SU-DHL-6 (cell line): ENCODE measurements around the gene RNF114.

Experiments
- H2AFZ ChIP-seq: fragments of 200-600 bp; sonication (generic); 2 replicates; pipeline ENCODE4 v1.6.1; 2014; ENCODE audit warnings: low read depth, mild to moderate bottlenecking, moderate library complexity, mixed read lengths, antibody characterized with exemption, low read length; ENCODE audit not compliant: severe bottlenecking
- H3F3A ChIP-seq: fragments of 200-600 bp; shearing (Covaris generic); 2 replicates; pipeline ENCODE4 v1.6.0; 2016; ENCODE audit warnings: antibody characterized with exemption, mild to moderate bottlenecking; ENCODE audit not compliant: insufficient read depth
- H3K27ac ChIP-seq: fragments of 200-600 bp; sonication (generic); 2 replicates; pipeline ENCODE4 v1.5.1; 2016; ENCODE audit warnings: low read depth, mild to moderate bottlenecking, low read length, moderate library complexity, mixed read lengths
- H3K27me3 ChIP-seq: fragments of 200-600 bp; sonication (generic), shearing (Covaris generic); 2 replicates; pipeline ENCODE4 v1.6.0; 2014; ENCODE audit warnings: mild to moderate bottlenecking, low read length
- H3K36me3 ChIP-seq: fragments of 200-600 bp; sonication (generic); 2 replicates; pipeline ENCODE4 v1.6.1; 2014; ENCODE audit warnings: mild to moderate bottlenecking, low read length, mixed read lengths
- H3K4me2 ChIP-seq: fragments of 300-600, 200-600 bp; shearing (Covaris generic), sonication (generic); 2 replicates; pipeline ENCODE4 v1.6.0; 2014; ENCODE audit warnings: low read length, low read depth, mild to moderate bottlenecking; ENCODE audit not compliant: poor library complexity, severe bottlenecking
- H3K4me3 ChIP-seq: fragments of 200-600 bp; sonication (generic); 2 replicates; pipeline ENCODE4 v1.5.1; 2014; ENCODE audit warnings: antibody characterized with exemption, low read length, mild to moderate bottlenecking, mixed read lengths; ENCODE audit not compliant: insufficient read depth, poor library complexity, severe bottlenecking
- H3K79me2 ChIP-seq: fragments of 200-600 bp; sonication (generic); 2 replicates; pipeline ENCODE4 v1.6.1; 2014; ENCODE audit warnings: mild to moderate bottlenecking, low read length, moderate library complexity; ENCODE audit not compliant: insufficient read depth
- H3K9ac ChIP-seq: fragments of 200-600 bp; sonication (generic); 2 replicates; pipeline ENCODE4 v1.7.0; 2014; ENCODE audit warnings: mild to moderate bottlenecking, low read length
- H3K9me2 ChIP-seq: fragments of 200-600 bp; sonication (generic); replicated peaks from 2 replicates; pipeline ENCODE4 v1.6.1; 2014; ENCODE audit warnings: low read length; ENCODE audit not compliant: insufficient read depth
- H3K9me3 ChIP-seq: fragments of 200-600 bp; sonication (generic); 2 replicates; pipeline ENCODE4 v1.6.1; 2014; ENCODE audit warnings: low read length, mixed read lengths; ENCODE audit not compliant: insufficient read depth
- H4K20me1 ChIP-seq: fragments of 200-600 bp; sonication (generic); 2 replicates; pipeline ENCODE4 v1.6.1; 2014; ENCODE audit warnings: low read depth, mild to moderate bottlenecking, antibody characterized with exemption, low read length, moderate library complexity, mixed read lengths
- EZH2phosphoT487 ChIP-seq: fragments of 200-600 bp; sonication (generic), shearing (Covaris generic); conservative IDR thresholded peaks from 2 replicates; pipeline ENCODE4 v1.6.1; 2018; ENCODE audit warnings: mild to moderate bottlenecking, antibody characterized with exemption, low read length, moderate library complexity, mixed read lengths
- TF ChIP-seq, protein P1 (sequence below): fragments of 200-600 bp; sonication (generic); IDR thresholded peaks from one replicate; pipeline ENCODE4 v1.5.1; 2017; ENCODE audit warnings: antibody characterized with exemption, mild to moderate bottlenecking, low read length, moderate library complexity; ENCODE audit not compliant: insufficient read depth, poor library complexity, severe bottlenecking

The RNF114 gene

DNA sequence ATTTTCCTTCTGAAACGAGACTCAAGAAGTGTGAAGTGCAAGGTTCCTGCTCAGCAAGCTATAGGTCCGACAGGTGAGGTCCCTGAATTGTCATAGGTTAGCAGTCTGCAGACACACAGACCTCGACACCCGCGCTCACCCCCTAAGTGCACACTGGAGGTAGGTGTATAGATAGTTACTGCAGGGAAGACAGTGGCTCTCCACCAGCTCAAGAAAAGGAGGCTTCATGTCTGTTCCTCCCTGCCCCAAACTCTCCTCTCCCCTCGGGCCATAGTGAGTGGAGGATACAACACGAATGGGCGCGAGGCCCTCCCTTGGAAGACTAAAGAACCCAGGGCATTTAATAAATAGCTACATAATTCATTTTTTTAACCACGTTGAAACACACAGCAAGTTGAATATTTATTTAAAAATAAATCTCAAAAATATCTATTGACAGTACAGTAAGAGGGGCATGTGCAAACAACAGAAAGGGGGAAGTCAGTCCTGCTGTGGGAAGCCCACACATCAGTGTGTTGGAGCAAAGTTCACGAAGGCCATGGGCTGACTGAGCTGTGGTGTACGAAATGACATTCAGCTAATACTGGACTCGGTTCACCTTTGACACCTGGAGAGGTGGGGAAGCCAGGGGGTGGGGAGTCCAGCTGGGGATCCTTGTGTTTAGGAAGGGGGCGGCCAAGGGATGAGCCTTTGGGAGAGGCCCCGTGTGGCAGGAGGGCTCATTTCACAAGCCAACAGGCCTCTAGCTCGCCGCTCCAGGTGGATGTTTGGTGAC lies 31.6 kb upstream of the RNF114 start:
- H3F3A ChIP-seq = no peaks in the 10 kb centered on the region
- H3K9ac ChIP-seq = no peak overlapping the region
- no peaks in the 10 kb centered on the region for H4K20me1 ChIP-seq
- no peaks in the 10 kb centered on the region for H3K36me3 ChIP-seq
- peaks cover 3% of the 10 kb centered on the region; the same call in 1 of the 2 replicates for H3K79me2 ChIP-seq
- no peaks in the 10 kb centered on the region for H3K9me3 ChIP-seq
- H3K27ac ChIP-seq = no peak overlapping the region
- H2AFZ ChIP-seq = no peak overlapping the region
- H3K9me2 ChIP-seq = no peaks in the 10 kb centered on the region
- no peak overlapping the region for H3K4me3 ChIP-seq
- no peaks in the 10 kb centered on the region for H3K27me3 ChIP-seq
- TF ChIP-seq, protein P1, sequence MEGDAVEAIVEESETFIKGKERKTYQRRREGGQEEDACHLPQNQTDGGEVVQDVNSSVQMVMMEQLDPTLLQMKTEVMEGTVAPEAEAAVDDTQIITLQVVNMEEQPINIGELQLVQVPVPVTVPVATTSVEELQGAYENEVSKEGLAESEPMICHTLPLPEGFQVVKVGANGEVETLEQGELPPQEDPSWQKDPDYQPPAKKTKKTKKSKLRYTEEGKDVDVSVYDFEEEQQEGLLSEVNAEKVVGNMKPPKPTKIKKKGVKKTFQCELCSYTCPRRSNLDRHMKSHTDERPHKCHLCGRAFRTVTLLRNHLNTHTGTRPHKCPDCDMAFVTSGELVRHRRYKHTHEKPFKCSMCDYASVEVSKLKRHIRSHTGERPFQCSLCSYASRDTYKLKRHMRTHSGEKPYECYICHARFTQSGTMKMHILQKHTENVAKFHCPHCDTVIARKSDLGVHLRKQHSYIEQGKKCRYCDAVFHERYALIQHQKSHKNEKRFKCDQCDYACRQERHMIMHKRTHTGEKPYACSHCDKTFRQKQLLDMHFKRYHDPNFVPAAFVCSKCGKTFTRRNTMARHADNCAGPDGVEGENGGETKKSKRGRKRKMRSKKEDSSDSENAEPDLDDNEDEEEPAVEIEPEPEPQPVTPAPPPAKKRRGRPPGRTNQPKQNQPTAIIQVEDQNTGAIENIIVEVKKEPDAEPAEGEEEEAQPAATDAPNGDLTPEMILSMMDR = no peak
- no peak for TF ChIP-seq EZH2phosphoT487
- no peak overlapping the region for H3K4me2 ChIP-seq

DNA sequence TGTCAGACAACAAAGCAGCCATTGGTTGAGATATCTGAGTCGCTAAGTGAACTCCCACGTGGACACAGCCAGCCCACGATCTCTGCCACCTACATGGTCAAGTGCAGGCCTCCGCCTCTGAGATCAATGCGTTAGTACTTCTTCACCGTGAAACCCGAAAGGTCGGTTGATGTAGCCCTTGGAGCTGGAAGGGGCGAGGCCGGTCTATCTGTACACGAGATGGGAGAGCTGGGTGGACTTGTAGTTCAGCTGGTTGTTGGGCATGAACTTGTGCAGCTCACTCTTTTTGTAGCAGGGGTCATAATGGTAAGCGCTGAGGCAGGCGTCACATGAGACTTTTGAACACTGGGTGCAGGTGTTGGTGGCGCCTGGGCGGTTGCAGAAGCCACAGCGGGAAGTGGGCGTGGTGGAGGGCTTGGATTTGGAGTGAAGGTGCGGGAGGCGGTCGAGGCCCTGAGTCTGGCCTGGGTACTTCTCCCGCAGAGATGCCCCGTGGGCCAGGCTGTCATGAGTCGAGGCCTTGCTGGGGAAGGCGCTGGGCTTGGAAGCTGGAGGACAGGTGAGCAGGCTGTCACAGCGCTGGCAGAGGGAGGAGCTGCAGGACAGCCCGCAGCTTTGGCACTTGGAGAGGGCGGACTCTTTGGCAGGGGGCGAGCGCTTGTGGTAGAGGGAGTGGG lies 30.6 kb upstream of the RNF114 start:
- Histone ChIP-seq H3K9me2 (no peaks in the 10 kb centered on the region), H3F3A (no peaks in the 10 kb centered on the region), H3K27ac (no peak overlapping the region), H3K4me2 (no peak overlapping the region), H3K36me3 (no peaks in the 10 kb centered on the region), H4K20me1 (no peaks in the 10 kb centered on the region), H3K27me3 (no peaks in the 10 kb centered on the region), H3K79me2 (peaks cover 9% of the 10 kb centered on the region; the same call in 1 of the 2 replicates), H2AFZ (no peak overlapping the region), H3K9ac (no peak overlapping the region), H3K4me3 (no peak overlapping the region), H3K9me3 (no peaks in the 10 kb centered on the region)
- TF ChIP-seq, protein P1 = no peak
- no peak for TF ChIP-seq EZH2phosphoT487

DNA sequence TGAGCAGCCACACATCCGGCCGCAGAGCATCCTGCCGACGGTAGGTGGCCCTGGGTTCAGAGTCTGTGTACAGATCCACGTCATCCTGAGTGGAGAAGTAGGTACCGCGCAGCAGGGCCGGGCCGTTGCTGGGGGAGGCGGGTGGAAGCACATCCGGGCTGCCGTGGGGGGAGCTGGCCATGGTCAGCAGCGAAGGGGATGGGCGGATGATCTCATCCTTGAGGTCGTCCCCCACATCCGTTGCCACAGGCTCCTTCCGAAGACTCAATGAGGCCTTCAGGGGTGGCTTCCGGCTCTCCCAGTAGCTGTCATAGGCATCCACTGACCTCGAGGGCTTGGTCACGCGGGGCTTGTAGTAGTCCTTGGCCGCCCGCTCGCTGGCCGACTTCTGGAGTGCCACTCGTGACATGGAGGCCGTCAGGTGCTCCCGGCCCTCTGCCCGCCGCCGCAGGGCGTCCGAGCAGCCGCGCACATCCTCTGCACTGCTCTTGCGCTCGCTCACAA lies 30.0 kb upstream of the RNF114 start:
- Histone ChIP-seq H3K4me3 (no peak overlapping the region), H3K9ac (no peak overlapping the region), H2AFZ (no peak overlapping the region), H4K20me1 (no peaks in the 10 kb centered on the region), H3K9me3 (no peaks in the 10 kb centered on the region), H3K27me3 (no peaks in the 10 kb centered on the region), H3K27ac (no peak overlapping the region), H3K79me2 (peaks cover 9% of the 10 kb centered on the region; the same call in 1 of the 2 replicates), H3F3A (no peaks in the 10 kb centered on the region), H3K36me3 (no peaks in the 10 kb centered on the region), H3K9me2 (no peaks in the 10 kb centered on the region), H3K4me2 (no peak overlapping the region)
- no peak for TF ChIP-seq EZH2phosphoT487
